Right lobe of liver (tissue), 6 donors: ENCODE measurements around the gene METTL25. TPM values are rescaled to one million over a fixed set of nuclear protein-coding genes. Genes with fewer than 3 reads are reported as not detected.

ENCODE experiments used
- ATAC-seq, 4 donors: fragments of 200-7000 bp; cut with Tn5 transposase; one replicate each; pipeline ENCODE4 v1.9.1; 2020; ENCODE audit warnings: mild to moderate bottlenecking in 4 of 4, moderate library complexity in 4 of 4
- DNase-seq, 3 donors: peaks; one replicate each; pipeline ENCODE4 v3.0.0-alpha.2; 2020
- H3K27ac ChIP-seq, 3 donors: fragments of 200-600 bp; one replicate each; pipeline ENCODE4 v1.8.0; 2022
- H3K27me3 ChIP-seq, 2 donors: fragments of 200-600 bp; one replicate each; pipeline ENCODE4 v1.8.0; 2022
- H3K36me3 ChIP-seq, 4 donors: fragments of 200-600 bp; sonication (generic) in 1 of 4; one replicate each; pipeline versions ENCODE4 v1.5.1 to v1.8.0; 2017 to 2022; ENCODE audit warnings: control low read depth in 1 of 4
- H3K4me1 ChIP-seq, 4 donors: fragments of 200-600 bp; sonication (generic) in 1 of 4; one replicate each; pipeline versions ENCODE4 v1.5.1 to v1.8.0; 2017 to 2022; ENCODE audit warnings: control low read depth in 1 of 4
- H3K4me3 ChIP-seq, 3 donors: fragments of 200-600 bp; one replicate each; pipeline ENCODE4 v1.8.0; 2022
- H3K9me3 ChIP-seq, 4 donors: fragments of 200-600 bp; sonication (generic) in 1 of 4; one replicate each; pipeline versions ENCODE4 v1.5.1 to v1.8.0; 2017 to 2022; ENCODE audit warnings: control low read depth in 1 of 4
- POLR2A ChIP-seq: fragments of 450-650 bp; IDR thresholded peaks from one replicate; pipeline ENCODE4 v1.6.1; 2017; ENCODE audit warnings: antibody characterized with exemption, mild to moderate bottlenecking
- WGBS: methylation state at CpG from one replicate; pipeline ENCODE4 v1.1.6; 2018; ENCODE audit warnings: low coverage, low lambda C conversion rate; ENCODE audit not compliant: insufficient coverage; ENCODE audit errors: missing lambda C conversion rate; 5-methylcytosine and 5-hydroxymethylcytosine counted together
- intact Hi-C, 2 donors: fragments of 100-400 bp; cut with DNase I; formaldehyde crosslinking; loops; one replicate each; pipeline versions ENCODE4 v1.11.2 to v1.14.1; 2022
- total RNA-seq, 6 experiments: library from RNA; depleted of rRNA in 2 of 6; stranded (reverse); fragments of >200 nt in 2 of 6; fragmentation: NEBNext Ultra II Directional in 3 of 6; extraction: Animal tissue kit (Norgen Biotek cat#: 25700) in 3 of 6; gene quantifications; one replicate each; pipeline versions ENCODE4 v1.1.0 to v1.2.4, GENCODE V29; 2016 to 2023
- TF ChIP-seq, protein P1 (sequence below), 4 donors: fragments of 200-600 bp in 3 of 4; fragments of 450-650 bp in 1 of 4; IDR thresholded peaks; one replicate each; pipeline versions ENCODE4 v1.5.1 to v1.8.0; 2016 to 2022; ENCODE audit warnings: antibody characterized with exemption in 4 of 4, mild to moderate bottlenecking in 2 of 4
- donor health status: DM: no; HTN: yes; CAD: no.
- donor health status: DM: no; HTN: no; CAD: no.
- donor health status: DM: no; HTN: no; CAD: no.
- donor health status: DM: no; HTN: yes; CAD: no.
- donor health status: DM: no; HTN: yes; CAD: no.

Gene METTL25
- total RNA-seq, 6 experiments from 2014 or later, result 3.1 to 9.8 (median 5.4) TPM

GRCh38 chr12:82436354-82436753 is 78.0 kb downstream of the METTL25 start:
- no peak overlapping the region for H3K27ac ChIP-seq
- H3K36me3 ChIP-seq, result no peaks in the 10 kb centered on the region
- no peaks in the 10 kb centered on the region for H3K9me3 ChIP-seq
- no peak for TF ChIP-seq POLR2A
- TF ChIP-seq, protein P1, sequence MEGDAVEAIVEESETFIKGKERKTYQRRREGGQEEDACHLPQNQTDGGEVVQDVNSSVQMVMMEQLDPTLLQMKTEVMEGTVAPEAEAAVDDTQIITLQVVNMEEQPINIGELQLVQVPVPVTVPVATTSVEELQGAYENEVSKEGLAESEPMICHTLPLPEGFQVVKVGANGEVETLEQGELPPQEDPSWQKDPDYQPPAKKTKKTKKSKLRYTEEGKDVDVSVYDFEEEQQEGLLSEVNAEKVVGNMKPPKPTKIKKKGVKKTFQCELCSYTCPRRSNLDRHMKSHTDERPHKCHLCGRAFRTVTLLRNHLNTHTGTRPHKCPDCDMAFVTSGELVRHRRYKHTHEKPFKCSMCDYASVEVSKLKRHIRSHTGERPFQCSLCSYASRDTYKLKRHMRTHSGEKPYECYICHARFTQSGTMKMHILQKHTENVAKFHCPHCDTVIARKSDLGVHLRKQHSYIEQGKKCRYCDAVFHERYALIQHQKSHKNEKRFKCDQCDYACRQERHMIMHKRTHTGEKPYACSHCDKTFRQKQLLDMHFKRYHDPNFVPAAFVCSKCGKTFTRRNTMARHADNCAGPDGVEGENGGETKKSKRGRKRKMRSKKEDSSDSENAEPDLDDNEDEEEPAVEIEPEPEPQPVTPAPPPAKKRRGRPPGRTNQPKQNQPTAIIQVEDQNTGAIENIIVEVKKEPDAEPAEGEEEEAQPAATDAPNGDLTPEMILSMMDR (IDR thresholded peaks at IDR 0.05), result no peak
- H3K27me3 ChIP-seq, result no peaks in the 10 kb centered on the region
- WGBS, result 91% methylated on average over 1 of the region's 1 CpG
- no peak overlapping the region for H3K4me3 ChIP-seq
- ATAC-seq, result no peak
- no peak for DNase-seq
- intact Hi-C loops, result no loop called here
- H3K4me1 ChIP-seq, result no peaks in the 10 kb centered on the region

- Histone ChIP-seq H3K27ac (no peak overlapping the region), H3K27me3 (no peaks in the 10 kb centered on the region), H3K4me3 (no peak overlapping the region), H3K36me3 (no peaks in the 10 kb centered on the region), H3K4me1 (no peaks in the 10 kb centered on the region), H3K9me3 (no peaks in the 10 kb centered on the region)
- ATAC-seq (no peak), DNase-seq (no peak)
- intact Hi-C loops, result no loop called here
- no peak for TF ChIP-seq POLR2A
- WGBS, result 93% methylated on average over 3 of the region's 3 CpGs
These were observed 79.4 kb downstream of the METTL25 start for GRCh38 chr12:82437744-82438143.

GRCh38 chr12:82438356-82438755 is 80.0 kb downstream of the METTL25 start:
- H3K4me3 ChIP-seq, result no peak overlapping the region
- no peaks in the 10 kb centered on the region for H3K4me1 ChIP-seq
- H3K9me3 ChIP-seq, result no peaks in the 10 kb centered on the region
- H3K27ac ChIP-seq, result no peak overlapping the region
- 88% methylated on average over 4 of the region's 4 CpGs for WGBS
- TF ChIP-seq POLR2A, result no peak
- intact Hi-C loops, result no loop called here
- ATAC-seq, result no peak
- H3K36me3 ChIP-seq, result no peaks in the 10 kb centered on the region
- no peaks in the 10 kb centered on the region for H3K27me3 ChIP-seq
- DNase-seq, result no peak

DNA sequence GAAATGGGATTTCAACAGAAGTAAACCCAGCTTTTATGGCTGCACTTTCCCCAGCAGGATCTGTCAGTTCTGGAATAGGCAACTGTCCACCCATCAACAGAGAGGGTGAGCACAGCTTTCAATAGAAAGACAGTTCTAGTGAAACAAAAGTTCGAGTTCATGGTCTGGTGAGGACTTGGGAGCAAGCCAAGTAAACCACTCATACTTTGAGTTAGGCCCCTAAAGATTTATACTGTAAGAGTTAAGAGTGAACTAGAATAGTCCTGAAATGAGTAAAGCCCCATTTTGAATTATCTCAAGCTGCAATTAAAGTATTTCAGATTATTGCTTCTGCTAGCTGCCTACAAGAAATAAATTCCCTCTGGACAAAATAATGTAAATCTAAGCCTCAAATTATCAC is 82.6 kb downstream of the METTL25 start:
- WGBS, result 45% methylated on average over 1 of the region's 1 CpG
- H3K9me3 ChIP-seq, result no peaks in the 10 kb centered on the region
- no peak for DNase-seq
- no peak overlapping the region for H3K27ac ChIP-seq
- no peaks in the 10 kb centered on the region for H3K4me1 ChIP-seq
- TF ChIP-seq, protein P1 (IDR thresholded peaks at IDR 0.05), result no peak
- TF ChIP-seq POLR2A, result no peak
- ATAC-seq, result no peak
- no peaks in the 10 kb centered on the region for H3K36me3 ChIP-seq
- no peak overlapping the region for H3K4me3 ChIP-seq
- H3K27me3 ChIP-seq, result no peaks in the 10 kb centered on the region
- intact Hi-C loops, result no loop called here

GRCh38 chr12:82448911-82449578 is 90.7 kb downstream of the METTL25 start:
- 100% methylated on average over 2 of the region's 2 CpGs for WGBS
- Histone ChIP-seq H3K9me3 (no peaks in the 10 kb centered on the region), H3K36me3 (no peaks in the 10 kb centered on the region), H3K4me3 (no peak overlapping the region), H3K27me3 (no peaks in the 10 kb centered on the region), H3K27ac (no peak overlapping the region), H3K4me1 (no peaks in the 10 kb centered on the region)
- DNase-seq (no peak), ATAC-seq (no peak)
- intact Hi-C loops, result no loop called here
- TF ChIP-seq POLR2A, result no peak
- TF ChIP-seq, protein P1 (IDR thresholded peaks at IDR 0.05), result no peak
